Fibroblast of villous mesenchyme (primary cell): Measurements from ENCODE around the gene AFG3L2. TPM values are rescaled to one million over a fixed set of nuclear protein-coding genes. Genes with fewer than 3 reads are reported as not detected.

Experiments
- DNase-seq: peaks from one replicate; pipeline ENCODE4 v3.0.0-alpha.2; 2010; ENCODE audit warnings: low read depth
- H3K4me3 ChIP-seq: 2 replicates; pipeline ENCODE4 v1.5.1; 2011; ENCODE audit warnings: low read depth, mild to moderate bottlenecking, low read length
- total RNA-seq: library from RNA; depleted of rRNA; stranded (reverse); fragments of >200 nt; gene quantifications from 2 replicates; pipeline ENCODE4 v1.2.3, GENCODE V29; 2012
- TF ChIP-seq, protein P1 (sequence below): IDR thresholded peaks from 2 replicates; pipeline ENCODE4 v1.5.1; 2012; ENCODE audit warnings: low read depth, mild to moderate bottlenecking, low read length; ENCODE audit not compliant: insufficient read depth

Gene AFG3L2
- total RNA-seq, 1 donor = 63.0 TPM

GRCh38 chr18:12335503-12335902, 41.5 kb downstream of the AFG3L2 start:
- TF ChIP-seq, protein P1, sequence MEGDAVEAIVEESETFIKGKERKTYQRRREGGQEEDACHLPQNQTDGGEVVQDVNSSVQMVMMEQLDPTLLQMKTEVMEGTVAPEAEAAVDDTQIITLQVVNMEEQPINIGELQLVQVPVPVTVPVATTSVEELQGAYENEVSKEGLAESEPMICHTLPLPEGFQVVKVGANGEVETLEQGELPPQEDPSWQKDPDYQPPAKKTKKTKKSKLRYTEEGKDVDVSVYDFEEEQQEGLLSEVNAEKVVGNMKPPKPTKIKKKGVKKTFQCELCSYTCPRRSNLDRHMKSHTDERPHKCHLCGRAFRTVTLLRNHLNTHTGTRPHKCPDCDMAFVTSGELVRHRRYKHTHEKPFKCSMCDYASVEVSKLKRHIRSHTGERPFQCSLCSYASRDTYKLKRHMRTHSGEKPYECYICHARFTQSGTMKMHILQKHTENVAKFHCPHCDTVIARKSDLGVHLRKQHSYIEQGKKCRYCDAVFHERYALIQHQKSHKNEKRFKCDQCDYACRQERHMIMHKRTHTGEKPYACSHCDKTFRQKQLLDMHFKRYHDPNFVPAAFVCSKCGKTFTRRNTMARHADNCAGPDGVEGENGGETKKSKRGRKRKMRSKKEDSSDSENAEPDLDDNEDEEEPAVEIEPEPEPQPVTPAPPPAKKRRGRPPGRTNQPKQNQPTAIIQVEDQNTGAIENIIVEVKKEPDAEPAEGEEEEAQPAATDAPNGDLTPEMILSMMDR = no peak
- no peak for DNase-seq
- H3K4me3 ChIP-seq = no peak overlapping the region

DNA sequence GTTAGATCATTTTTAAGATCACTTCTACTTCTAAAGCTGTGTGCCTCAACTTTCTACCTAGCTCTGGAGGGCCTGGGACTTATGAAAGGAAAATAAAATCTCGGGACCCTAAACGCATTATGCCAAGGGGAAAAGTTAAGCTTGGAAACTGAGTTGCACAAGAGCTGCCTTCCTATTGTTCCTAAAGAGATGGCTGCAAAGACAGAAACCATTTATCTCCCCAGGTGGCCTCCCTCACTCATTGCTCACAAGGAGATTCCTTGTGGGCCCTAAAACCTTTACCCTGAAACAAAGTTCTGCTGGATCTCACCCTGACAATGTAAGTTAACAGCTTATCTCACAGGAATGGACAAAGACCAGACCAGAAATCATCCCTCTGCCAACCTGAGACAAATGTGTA, 42.2 kb downstream of the AFG3L2 start:
- H3K4me3 ChIP-seq = no peak overlapping the region
- no peak for DNase-seq
- TF ChIP-seq, protein P1 = no peak

DNA sequence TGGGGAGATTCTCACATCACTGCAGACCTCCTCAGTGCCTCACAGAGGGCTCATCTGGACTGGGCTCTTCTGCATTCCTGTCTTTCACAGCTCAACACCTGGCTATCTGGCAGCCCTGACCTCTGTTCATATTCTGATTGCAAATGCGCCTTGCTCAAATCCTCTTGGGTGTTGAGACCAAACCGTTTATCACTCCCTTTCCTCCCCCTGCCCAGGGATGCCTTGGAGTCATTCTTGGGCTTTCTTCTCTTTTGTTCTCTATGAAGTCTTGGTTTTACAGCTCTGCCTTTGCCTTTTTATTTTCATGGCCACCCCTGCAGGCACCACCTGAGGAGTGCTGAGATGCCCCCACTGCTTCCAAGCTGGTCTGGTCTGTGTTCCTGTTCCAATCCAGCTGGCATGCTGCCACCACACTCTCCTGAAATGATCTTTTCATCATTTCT, 42.6 kb downstream of the AFG3L2 start:
- TF ChIP-seq, protein P1 = no peak
- no peak overlapping the region for H3K4me3 ChIP-seq
- DNase-seq = no peak

- TF ChIP-seq, protein P1 = no peak
- no peak overlapping the region for H3K4me3 ChIP-seq
- no peak for DNase-seq
Observed at GRCh38 chr18:12333506-12334290, 43.3 kb downstream of the AFG3L2 start.

DNA sequence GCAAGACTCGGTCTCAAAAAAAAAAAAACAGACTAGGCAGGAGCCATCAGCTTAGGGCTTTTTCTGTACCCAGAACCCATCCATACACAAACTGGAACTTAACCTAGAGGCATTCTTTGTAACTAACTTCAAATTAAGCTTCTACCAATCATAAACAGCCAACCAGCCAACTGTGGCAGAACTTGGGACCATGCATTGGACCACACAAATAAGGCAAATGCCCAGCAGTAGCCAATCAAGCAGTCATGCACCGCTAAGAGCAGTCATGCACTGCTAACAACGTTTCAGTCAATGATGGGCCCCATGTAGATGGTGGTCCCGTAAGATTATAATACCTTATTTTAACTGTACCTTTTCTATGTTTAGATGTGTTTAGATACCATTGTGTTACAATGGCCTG, 46.3 kb downstream of the AFG3L2 start:
- TF ChIP-seq, protein P1 = no peak
- H3K4me3 ChIP-seq = no peak overlapping the region

GRCh38 chr18:12329125-12329698, 47.8 kb downstream of the AFG3L2 start:
- H3K4me3 ChIP-seq = no peak overlapping the region
- DNase-seq = no peak
- TF ChIP-seq, protein P1 = no peak

More for the DNA sequence above, 46.3 kb downstream of the AFG3L2 start:
- DNase-seq = no peak
